Panc1 (cell line): ENCODE data around the gene GMDS.

Source experiments
- POLR2AphosphoS5 ChIP-seq: IDR thresholded peaks from 2 replicates; pipeline ENCODE4 v1.6.1; 2012; ENCODE audit warnings: mild to moderate bottlenecking, low read depth, low read length, moderate library complexity
- REST ChIP-seq, 2 experiments: IDR thresholded peaks; 2 replicates each; pipeline ENCODE4 v1.6.1; 2011 to 2012; ENCODE audit warnings: low read depth in 2 of 2, control low read depth in 1 of 2, low read length in 1 of 2, mild to moderate bottlenecking in 1 of 2, moderate library complexity in 1 of 2; ENCODE audit not compliant: insufficient read depth in 1 of 2
- SIN3A ChIP-seq: IDR thresholded peaks from 2 replicates; pipeline ENCODE4 v1.6.1; 2012; ENCODE audit warnings: low read depth, mild to moderate bottlenecking, low read length, moderate library complexity, borderline replicate concordance; ENCODE audit not compliant: insufficient read depth
- TCF7L2 ChIP-seq: IDR thresholded peaks from 2 replicates; pipeline ENCODE4 v1.6.1; 2011; ENCODE audit warnings: mild to moderate bottlenecking, low read depth, low read length, inconsistent platforms
- TF ChIP-seq, protein P1 (sequence below): fragments of 450-650 bp; IDR thresholded peaks from 2 replicates; pipeline ENCODE4 v1.5.1; 2017; ENCODE audit warnings: mild to moderate bottlenecking

GRCh38 chr6:2230659-2231277, 14.6 kb downstream of the GMDS start:
- TF ChIP-seq POLR2AphosphoS5 (no peak), REST (IDR thresholded peaks at IDR 0.05; ENCODE audit: insufficient read depth in 1 of 2, low read depth in 2 of 2, low read length in 1 of 2) (no peak), SIN3A (no peak), TCF7L2 (no peak)
- TF ChIP-seq, protein P1, sequence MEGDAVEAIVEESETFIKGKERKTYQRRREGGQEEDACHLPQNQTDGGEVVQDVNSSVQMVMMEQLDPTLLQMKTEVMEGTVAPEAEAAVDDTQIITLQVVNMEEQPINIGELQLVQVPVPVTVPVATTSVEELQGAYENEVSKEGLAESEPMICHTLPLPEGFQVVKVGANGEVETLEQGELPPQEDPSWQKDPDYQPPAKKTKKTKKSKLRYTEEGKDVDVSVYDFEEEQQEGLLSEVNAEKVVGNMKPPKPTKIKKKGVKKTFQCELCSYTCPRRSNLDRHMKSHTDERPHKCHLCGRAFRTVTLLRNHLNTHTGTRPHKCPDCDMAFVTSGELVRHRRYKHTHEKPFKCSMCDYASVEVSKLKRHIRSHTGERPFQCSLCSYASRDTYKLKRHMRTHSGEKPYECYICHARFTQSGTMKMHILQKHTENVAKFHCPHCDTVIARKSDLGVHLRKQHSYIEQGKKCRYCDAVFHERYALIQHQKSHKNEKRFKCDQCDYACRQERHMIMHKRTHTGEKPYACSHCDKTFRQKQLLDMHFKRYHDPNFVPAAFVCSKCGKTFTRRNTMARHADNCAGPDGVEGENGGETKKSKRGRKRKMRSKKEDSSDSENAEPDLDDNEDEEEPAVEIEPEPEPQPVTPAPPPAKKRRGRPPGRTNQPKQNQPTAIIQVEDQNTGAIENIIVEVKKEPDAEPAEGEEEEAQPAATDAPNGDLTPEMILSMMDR: no peak
